IPS-20b (cell line): ENCODE measurements around the gene MEF2C.

ENCODE experiments used
- H3K27ac ChIP-seq: one replicate; pipeline ENCODE4 v1.5.1; 2013; ENCODE audit warnings: low read length
- H3K27me3 ChIP-seq: 2 replicates; pipeline ENCODE4 v1.6.1; 2013; ENCODE audit warnings: mild to moderate bottlenecking, low read length, inconsistent platforms; ENCODE audit not compliant: insufficient read depth
- H3K36me3 ChIP-seq: 2 replicates; pipeline ENCODE4 v1.6.1; 2013; ENCODE audit warnings: low read depth, mild to moderate bottlenecking, inconsistent platforms, low read length, moderate library complexity; ENCODE audit not compliant: insufficient read depth
- H3K4me1 ChIP-seq: 2 replicates; pipeline ENCODE4 v1.6.1; 2013; ENCODE audit warnings: mild to moderate bottlenecking, control low read depth, inconsistent platforms, low read length, moderate library complexity; ENCODE audit not compliant: insufficient read depth
- H3K4me3 ChIP-seq: 2 replicates; pipeline ENCODE4 v1.5.1; 2013; ENCODE audit warnings: mild to moderate bottlenecking, low read length, inconsistent platforms
- H3K9ac ChIP-seq: 2 replicates; pipeline ENCODE4 v1.6.1; 2013; ENCODE audit warnings: low read depth, mild to moderate bottlenecking, inconsistent platforms, low read length, moderate library complexity
- H3K9me3 ChIP-seq: 2 replicates; pipeline ENCODE4 v1.6.1; 2013; ENCODE audit warnings: mild to moderate bottlenecking, low read depth, low read length, inconsistent platforms; ENCODE audit not compliant: insufficient read depth

The MEF2C gene

GRCh38 chr5:88698290-88698689 is 184.7 kb downstream of the MEF2C start:
- Histone ChIP-seq H3K9ac (no peak overlapping the region), H3K27me3 (peaks cover 45% of the 10 kb centered on the region), H3K4me3 (no peak overlapping the region), H3K4me1 (peaks cover 22% of the 10 kb centered on the region), H3K27ac (no peak overlapping the region), H3K36me3 (no peaks in the 10 kb centered on the region), H3K9me3 (no peaks in the 10 kb centered on the region)

- Histone ChIP-seq H3K4me3 (no peak overlapping the region), H3K27me3 (peaks cover 63% of the 10 kb centered on the region), H3K4me1 (peaks cover 13% of the 10 kb centered on the region; the same call in 1 of the 2 replicates), H3K9ac (no peak overlapping the region), H3K36me3 (no peaks in the 10 kb centered on the region), H3K27ac (no peak overlapping the region), H3K9me3 (no peaks in the 10 kb centered on the region)
Measured at GRCh38 chr5:88696466-88696865, 186.5 kb downstream of the MEF2C start.

- Histone ChIP-seq H3K4me1 (peaks cover 17% of the 10 kb centered on the region), H3K27ac (no peak overlapping the region), H3K27me3 (peaks cover 68% of the 10 kb centered on the region), H3K9me3 (no peaks in the 10 kb centered on the region), H3K9ac (no peak overlapping the region), H3K36me3 (no peaks in the 10 kb centered on the region), H3K4me3 (no peak overlapping the region)
Measured at GRCh38 chr5:88695931-88696330, 187.1 kb downstream of the MEF2C start.

GRCh38 chr5:88695232-88695631 is 187.8 kb downstream of the MEF2C start:
- H3K27me3 ChIP-seq, result peaks cover 75% of the 10 kb centered on the region
- no peak overlapping the region for H3K9ac ChIP-seq
- H3K27ac ChIP-seq, result no peak overlapping the region
- H3K9me3 ChIP-seq, result no peaks in the 10 kb centered on the region
- H3K4me3 ChIP-seq, result no peak overlapping the region; the same call in 1 of the 2 replicates
- peaks cover 17% of the 10 kb centered on the region for H3K4me1 ChIP-seq
- H3K36me3 ChIP-seq, result no peaks in the 10 kb centered on the region

- Histone ChIP-seq H3K4me3 (peak overlapping the region; percentile 24; the same call in 1 of the 2 replicates), H3K36me3 (no peaks in the 10 kb centered on the region), H3K9ac (no peak overlapping the region), H3K4me1 (peaks cover 17% of the 10 kb centered on the region), H3K9me3 (no peaks in the 10 kb centered on the region), H3K27me3 (peaks cover 86% of the 10 kb centered on the region), H3K27ac (no peak overlapping the region)
Measured at GRCh38 chr5:88694023-88694679, 188.8 kb downstream of the MEF2C start.

- Histone ChIP-seq H3K36me3 (no peaks in the 10 kb centered on the region), H3K27me3 (peaks cover 95% of the 10 kb centered on the region), H3K4me1 (peaks cover 17% of the 10 kb centered on the region), H3K9me3 (no peaks in the 10 kb centered on the region), H3K4me3 (peak overlapping the region; percentile 24; the same call in 1 of the 2 replicates), H3K9ac (no peak overlapping the region), H3K27ac (no peak overlapping the region)
Measured at GRCh38 chr5:88693071-88693932, 189.7 kb downstream of the MEF2C start.

- H3K4me3 ChIP-seq, result peak overlapping the region; percentile 49
- no peak overlapping the region for H3K27ac ChIP-seq
- H3K36me3 ChIP-seq, result no peaks in the 10 kb centered on the region
- peaks cover 98% of the 10 kb centered on the region for H3K27me3 ChIP-seq
- H3K9me3 ChIP-seq, result no peaks in the 10 kb centered on the region
- peaks cover 17% of the 10 kb centered on the region for H3K4me1 ChIP-seq
- H3K9ac ChIP-seq, result no peak overlapping the region
Measured at GRCh38 chr5:88691945-88692868, 190.8 kb downstream of the MEF2C start.

- H3K4me1 ChIP-seq, result peaks cover 15% of the 10 kb centered on the region
- peaks cover 100% of the 10 kb centered on the region for H3K27me3 ChIP-seq
- no peaks in the 10 kb centered on the region for H3K9me3 ChIP-seq
- H3K27ac ChIP-seq, result no peak overlapping the region
- no peaks in the 10 kb centered on the region for H3K36me3 ChIP-seq
- no peak overlapping the region for H3K9ac ChIP-seq
- H3K4me3 ChIP-seq, result peak overlapping the region; percentile 35; the same call in 1 of the 2 replicates
Measured at GRCh38 chr5:88691230-88691582, 191.8 kb downstream of the MEF2C start.

GRCh38 chr5:88690409-88691229 is 192.4 kb downstream of the MEF2C start:
- H3K4me1 ChIP-seq, result peaks cover 10% of the 10 kb centered on the region
- H3K9me3 ChIP-seq, result no peaks in the 10 kb centered on the region
- H3K9ac ChIP-seq, result no peak overlapping the region
- H3K27ac ChIP-seq, result no peak overlapping the region
- peaks cover 100% of the 10 kb centered on the region for H3K27me3 ChIP-seq
- H3K4me3 ChIP-seq, result peak overlapping the region; percentile 35; the same call in 1 of the 2 replicates
- no peaks in the 10 kb centered on the region for H3K36me3 ChIP-seq

- H3K4me1 ChIP-seq, result peaks cover 14% of the 10 kb centered on the region
Measured at GRCh38 chr5:88689668-88690408, 193.1 kb downstream of the MEF2C start.

More at GRCh38 chr5:88689668-88690408, 193.1 kb downstream of the MEF2C start:
- no peak overlapping the region for H3K27ac ChIP-seq
- H3K9ac ChIP-seq, result no peak overlapping the region
- H3K36me3 ChIP-seq, result no peaks in the 10 kb centered on the region
- H3K27me3 ChIP-seq, result peaks cover 100% of the 10 kb centered on the region
- H3K4me3 ChIP-seq, result peak overlapping the region; percentile 39
- H3K9me3 ChIP-seq, result no peaks in the 10 kb centered on the region
